Gastrocnemius medialis (tissue), 4 donors: ENCODE results near the gene GPC6.

Experiments
- CTCF ChIP-seq, 5 experiments: fragments of 450-650 bp in 3 of 5; fragments of 200-600 bp in 2 of 5; sonication (generic) in 2 of 5; IDR thresholded peaks in 4 of 5; conservative IDR thresholded peaks in 1 of 5; 1 replicate in 4 of 5; 2 replicates in 1 of 5; pipeline ENCODE4 v1.5.1; 2016 to 2019; ENCODE audit warnings: antibody characterized with exemption in 5 of 5, mild to moderate bottlenecking in 3 of 5, moderate library complexity in 3 of 5
- POLR2A ChIP-seq, 2 donors: fragments of 450-650 bp; IDR thresholded peaks; one replicate each; pipeline ENCODE4 v1.6.1; 2017; ENCODE audit warnings: antibody characterized with exemption in 2 of 2, mild to moderate bottlenecking in 2 of 2, moderate library complexity in 2 of 2

DNA sequence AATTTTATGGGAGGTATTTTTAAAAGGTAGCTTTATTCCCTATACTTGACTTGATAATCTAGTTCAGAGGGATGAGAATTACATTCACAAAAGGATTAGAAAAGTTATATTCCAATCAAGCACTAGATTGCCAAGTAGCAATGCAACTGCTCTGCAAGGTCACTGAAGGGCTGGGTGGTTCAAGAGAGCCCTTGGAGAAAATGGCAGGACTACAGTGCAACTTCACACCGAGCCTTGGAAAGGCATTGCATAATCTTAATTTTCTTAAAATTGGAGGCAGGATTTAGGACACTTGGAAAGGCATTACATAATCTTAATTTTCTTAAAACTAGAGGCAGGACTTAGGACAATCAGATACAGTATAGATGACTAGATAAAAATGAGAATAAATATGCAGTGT is 936.9 kb downstream of the GPC6 start:
- TF ChIP-seq CTCF (IDR thresholded peaks at IDR 0.05 in 4 of 5, conservative IDR thresholded peaks at IDR 0.05 in 1 of 5) (no peak), POLR2A (IDR thresholded peaks at IDR 0.05) (no peak)
